DMS153 treated with DMSO at 0.1 percent for 48 hours (cell line): ENCODE results near the gene LGI1.

Experiments
- DNase-seq: peaks from one replicate; lab custom pipeline; 2025; ENCODE audit not compliant: unreplicated experiment; lab: John Stamatoyannopoulos, UW

Gene LGI1

DNA sequence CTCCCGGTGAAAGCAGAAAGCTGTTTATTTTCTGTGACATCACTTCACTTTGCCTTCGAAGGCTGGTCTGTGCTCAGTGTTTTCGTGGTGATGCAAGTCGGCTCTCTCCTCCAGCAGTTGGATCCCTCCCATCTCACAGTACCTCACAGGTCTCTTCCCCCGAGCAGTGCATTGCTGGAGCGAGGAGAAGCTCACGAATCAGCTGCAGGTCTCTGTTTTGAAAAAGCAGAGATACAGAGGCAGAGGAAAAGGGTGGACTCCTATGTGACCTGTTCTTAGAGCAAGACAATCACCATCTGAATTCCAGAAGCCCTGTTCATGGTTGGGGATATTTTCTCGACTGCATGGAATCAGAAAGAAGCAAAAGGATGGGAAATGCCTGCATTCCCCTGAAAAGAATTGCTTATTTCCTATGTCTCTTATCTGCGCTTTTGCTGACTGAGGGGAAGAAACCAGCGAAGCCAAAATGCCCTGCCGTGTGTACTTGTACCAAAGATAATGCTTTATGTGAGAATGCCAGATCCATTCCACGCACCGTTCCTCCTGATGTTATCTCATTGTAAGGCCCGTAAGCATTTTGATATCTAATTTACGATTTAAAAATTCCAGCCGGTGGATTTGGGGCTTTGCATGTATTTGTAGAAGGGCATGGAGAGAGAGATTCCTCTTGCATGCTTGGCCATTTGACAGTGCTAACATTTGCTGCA, at the start of gene LGI1:
TSS of gene LGI1 (plus strand) at position 136 of the 707 bp plus-strand sequence. CDS start at position 345, 209 bp downstream.
- no peak for DNase-seq

DNA sequence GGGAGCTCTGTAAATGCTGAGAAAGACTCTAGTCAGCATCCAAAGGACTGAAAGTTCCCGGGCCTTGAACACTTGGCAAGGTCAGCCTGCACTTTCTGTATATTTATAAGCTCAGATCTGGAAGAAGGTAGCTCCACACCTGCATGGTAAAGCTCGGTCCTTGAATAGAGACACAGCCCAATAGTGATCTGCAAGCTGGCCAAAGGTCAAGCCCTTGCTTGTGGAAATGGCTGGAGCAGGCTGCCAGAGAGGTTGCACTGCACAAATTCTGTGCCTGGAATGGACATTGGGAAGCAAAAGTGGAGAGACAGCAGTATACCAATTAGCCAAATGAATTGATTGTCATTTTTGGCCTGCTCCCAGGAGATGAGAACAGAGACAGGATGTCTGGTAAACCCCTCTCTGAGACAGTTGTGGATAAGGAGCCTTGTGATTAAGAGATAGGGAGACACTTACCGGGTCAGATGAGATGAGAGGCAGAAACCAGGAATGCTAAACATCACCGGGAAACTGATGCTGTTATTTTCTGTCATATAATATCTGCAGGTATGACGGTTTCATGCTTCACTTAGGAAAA, 47.3 kb upstream of the LGI1 start:
- no peak for DNase-seq

DNA sequence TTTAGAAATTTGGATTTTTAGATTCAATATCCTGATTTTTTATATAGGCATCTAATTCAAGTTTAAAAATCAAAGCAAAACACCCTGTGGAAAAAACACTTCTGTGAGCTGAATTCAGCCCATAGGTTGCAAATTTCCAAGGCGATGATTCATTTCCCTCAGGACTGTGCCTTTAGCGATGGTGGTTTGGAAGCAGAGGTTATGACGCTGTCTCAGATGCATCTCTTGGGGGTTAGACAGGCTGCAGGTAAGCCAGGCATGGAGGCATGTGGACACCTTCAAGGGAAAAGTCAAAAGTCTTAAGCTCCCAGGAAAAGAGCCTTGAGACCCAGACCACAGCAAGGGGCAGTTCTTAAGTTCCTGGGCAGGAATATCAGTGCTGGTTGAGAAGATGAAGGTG, 45.8 kb upstream of the LGI1 start:
- DNase-seq, result no peak

DNA sequence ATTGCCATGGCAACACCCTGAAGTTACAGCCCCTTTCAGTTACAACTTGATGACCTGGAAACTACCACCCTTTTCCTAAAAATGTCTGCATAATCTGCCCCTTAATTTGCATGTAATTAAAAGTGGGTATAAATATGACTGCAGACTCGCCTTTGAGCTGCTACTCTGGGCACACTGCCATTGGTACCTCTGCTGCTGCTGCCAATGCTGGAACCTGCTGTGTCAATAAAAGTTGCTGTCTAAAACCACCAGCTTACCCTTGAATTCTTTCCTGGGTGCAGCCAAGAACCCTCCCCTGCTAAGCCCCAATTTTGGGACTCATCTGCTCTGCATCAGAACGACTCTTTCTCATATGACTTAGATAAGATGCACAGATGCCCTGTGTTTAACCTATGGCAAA, 45.1 kb upstream of the LGI1 start:
- DNase-seq, result no peak

DNA sequence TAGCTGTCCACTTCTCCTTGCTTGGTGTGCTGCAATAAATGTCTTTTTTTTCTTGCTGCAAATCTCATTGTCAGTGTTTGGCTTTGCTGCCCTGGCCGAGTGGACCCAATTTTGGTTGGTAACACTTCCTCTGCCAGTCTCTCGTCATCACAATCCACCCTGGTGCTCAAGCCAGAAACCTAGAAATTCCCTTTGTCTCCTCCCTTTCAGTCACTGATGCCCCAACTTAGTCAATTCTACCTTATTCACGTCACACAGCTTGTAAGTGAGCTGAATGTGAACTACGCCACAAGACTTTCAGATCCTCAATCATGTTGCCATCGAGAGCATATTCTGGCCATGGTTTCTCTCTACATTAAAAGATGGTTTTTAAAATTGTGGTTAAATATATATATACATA, 42.4 kb upstream of the LGI1 start:
- DNase-seq, result no peak

DNA sequence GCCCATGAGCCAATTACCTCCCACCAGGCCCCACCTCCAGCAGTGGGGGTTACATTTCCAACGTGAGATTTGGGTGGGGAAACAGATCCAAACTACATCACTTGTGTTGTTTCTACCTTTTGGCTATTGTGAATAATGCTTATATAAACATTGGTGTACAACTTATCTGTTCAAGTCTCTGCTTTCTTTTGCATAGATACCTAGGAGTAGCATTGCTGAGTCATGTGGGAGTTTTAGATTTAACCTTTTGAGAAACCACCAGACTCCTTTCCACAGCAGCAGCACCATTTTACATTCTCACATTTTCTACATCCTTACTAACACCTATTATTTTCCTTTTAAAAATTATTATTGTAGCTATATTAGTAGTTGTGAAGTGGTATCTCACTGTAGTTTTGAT, 41.0 kb upstream of the LGI1 start:
- no peak for DNase-seq

DNA sequence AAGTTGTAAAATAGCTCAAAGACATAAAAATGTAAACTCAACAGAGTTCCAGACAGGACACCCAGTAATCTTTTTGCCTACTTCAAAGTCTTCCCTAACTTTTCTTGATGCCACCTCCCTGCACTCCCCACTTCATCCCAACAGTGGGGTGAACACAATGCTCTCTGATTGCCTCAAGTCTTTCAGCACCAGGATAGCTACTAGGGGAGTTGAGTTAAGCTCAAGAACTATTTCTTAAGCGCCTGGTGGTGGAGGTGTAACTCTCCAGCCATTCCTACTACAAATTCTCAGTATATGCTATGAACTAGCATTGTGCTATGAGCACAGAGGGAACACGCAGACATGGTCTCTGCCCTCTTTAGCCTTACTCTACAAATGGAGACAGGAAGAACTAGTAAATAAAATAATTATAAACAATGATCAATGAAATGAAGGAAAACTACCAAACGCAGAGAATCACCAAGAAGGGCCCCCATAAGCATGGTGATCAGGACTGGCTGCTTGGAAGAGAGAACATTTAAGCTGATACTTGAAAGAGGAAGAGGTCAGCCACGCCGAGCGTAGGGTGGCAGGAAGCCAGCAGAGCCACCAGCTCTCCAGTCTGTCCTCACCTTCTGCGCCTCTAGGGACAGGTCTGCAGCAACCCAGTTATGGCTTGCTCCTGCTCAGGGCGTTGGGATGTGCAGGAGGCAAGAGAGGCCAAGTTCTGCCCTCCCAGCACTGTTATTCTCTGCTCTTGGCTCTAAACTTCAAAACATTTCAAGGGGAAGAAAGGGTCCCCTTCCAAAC, 38.6 kb upstream of the LGI1 start:
- DNase-seq, result no peak

DNA sequence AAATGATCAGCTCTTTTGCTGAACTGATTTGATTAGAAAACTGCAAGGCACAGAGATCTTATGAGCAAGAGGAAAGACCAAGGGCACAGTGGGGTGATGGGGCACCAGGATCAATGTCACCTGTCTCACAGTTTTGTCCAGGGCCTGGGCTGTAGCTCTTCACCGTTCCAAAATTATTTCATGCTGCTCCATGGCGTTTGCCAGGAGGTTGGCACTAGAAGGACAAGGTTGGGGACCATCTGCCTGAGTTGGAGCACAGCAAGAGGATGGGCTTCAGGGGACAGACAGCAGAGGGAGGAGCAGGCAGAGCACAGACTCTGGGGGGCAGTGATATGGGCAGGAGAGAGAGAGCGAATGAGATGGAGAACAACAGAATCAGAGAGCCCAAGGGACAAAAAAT, 37.8 kb upstream of the LGI1 start:
- DNase-seq, result no peak

DNA sequence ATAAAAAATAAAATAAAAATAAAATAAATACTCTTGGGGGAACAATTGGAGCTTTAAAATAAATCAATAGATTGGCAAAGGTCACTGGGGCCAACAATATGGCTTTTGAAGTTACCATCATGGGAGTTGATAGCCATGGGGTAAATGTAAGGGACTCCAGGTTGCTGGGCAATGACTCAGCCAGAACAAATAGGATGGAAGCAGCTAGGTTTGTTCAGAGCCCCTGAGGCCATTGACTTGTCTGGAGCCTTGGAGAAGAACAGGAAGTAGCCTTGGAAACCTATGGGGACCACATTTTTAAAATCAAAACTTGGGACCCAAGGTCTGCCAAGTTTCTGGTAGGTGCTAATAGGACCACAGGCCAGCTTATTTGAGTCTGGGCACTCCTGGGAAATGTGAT, 35.2 kb upstream of the LGI1 start:
- no peak for DNase-seq

DNA sequence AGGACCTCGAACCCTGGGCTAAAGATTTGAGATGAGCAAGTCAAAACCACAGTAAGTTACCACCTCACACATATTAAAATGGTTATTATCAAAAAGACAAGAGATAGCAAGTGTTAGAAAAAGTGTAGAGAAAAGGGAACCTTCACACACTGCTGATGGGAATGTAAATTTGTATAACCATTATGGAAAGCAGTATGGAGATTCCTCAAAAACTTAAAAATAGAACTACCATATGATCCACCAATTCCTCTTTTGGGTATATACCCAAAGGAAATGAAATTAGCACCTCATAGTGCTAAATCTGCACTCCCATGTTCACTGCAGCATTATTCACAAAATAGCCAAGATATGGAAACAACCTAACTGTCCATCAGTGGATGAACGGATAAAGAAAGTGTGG, 34.6 kb upstream of the LGI1 start:
- no peak for DNase-seq

DNA sequence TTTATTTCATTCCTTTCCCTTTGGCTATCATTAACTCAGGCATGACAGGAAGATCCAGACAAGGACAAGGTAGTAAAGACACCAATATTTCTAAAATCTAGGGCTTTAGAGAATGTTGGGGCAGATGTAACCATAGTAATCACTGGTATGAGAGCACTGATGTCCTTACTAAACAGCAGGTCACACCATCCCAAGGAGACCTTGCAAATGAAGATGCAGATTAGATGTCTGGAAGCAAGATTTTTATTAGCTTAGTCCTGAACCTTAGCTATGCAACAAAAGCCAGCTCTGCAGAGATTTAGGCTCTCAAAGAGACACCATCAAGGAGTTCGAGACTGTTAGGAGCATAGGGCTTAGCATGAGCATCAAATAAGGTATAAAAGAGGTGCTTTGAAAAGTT, 31.7 kb upstream of the LGI1 start:
- DNase-seq, result no peak

DNA sequence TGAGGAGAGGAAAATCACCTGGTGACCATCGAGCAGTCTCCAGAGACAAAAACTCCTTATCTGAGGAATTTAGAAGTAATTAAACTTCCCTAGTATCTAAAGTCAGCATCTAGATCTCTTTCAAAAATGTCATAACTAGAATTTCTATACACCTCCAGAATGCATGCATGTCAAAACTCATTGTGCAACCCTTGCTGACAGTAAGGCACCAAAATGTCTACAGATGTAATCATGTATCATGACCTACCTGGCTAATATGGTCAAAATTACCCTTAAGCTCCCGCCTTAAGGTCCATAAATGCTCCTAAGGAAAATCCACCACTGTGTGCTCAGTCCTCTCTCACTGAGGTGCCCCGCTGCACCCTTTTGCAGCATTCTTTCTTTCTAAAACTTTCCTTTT, 16.4 kb upstream of the LGI1 start:
- no peak for DNase-seq

DNA sequence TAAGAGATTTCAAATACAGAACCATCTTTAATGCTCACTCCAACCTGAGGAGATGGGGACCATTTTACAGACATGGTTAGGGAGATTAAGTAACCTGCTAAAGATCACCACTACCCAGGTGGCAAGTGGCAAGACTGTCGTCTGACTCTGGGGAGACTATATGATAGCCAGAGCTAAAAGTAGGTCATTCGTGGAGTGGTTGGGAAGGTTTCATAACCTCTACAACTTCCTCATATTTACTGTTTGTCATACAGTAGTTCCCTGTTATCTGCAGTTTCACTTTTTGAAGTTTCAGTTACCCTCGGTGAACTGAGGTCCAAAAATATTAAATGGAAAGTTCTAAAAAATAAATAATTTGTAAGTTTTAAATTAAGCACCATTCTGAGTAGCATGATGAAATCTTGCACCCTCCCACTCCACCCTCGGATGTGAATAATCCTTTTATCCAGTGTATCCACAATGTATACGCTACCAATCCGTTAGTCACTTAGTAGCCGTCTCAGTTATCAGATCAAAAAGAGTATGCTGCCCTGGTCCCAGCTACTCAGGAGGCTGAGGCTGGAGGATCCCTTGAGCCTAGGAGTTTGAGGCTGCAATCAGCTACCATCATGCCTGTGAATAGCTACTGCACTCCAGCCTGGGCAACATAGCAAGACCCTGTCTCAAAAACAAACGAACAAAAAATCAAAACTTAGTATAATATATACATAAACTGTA, 14.9 kb upstream of the LGI1 start:
- no peak for DNase-seq

DNA sequence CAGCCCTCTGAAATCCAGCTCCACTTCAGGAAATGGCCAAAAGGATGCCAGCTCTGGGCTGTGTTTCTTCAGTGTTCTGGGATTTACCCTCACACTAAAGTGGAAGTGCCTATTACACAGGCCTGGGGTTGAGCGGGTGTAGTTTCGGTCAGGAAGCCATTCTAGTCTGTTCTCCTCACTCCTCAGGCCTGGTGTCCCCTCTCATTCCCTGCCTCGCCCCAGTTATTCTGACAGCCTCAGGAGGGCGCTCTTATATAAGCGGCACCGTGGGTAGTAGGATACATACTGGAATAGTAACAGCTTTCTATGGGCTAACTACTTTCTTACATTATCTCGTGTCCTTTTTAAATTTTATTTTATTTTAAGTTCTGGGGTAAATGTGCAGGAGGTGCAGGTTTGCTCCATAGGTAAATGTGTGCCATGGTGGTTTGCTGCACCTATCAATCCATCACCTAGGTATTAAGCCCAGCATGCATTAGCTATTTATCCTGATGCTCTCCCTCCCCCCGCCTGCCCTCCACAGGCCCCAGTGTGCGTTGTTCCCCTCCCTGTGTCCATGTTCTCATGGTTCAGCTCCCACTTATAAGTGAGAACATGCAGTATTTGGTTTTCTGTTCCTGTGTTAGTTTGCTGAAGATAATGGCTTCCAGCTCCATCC, 12.2 kb upstream of the LGI1 start:
- DNase-seq, result no peak

DNA sequence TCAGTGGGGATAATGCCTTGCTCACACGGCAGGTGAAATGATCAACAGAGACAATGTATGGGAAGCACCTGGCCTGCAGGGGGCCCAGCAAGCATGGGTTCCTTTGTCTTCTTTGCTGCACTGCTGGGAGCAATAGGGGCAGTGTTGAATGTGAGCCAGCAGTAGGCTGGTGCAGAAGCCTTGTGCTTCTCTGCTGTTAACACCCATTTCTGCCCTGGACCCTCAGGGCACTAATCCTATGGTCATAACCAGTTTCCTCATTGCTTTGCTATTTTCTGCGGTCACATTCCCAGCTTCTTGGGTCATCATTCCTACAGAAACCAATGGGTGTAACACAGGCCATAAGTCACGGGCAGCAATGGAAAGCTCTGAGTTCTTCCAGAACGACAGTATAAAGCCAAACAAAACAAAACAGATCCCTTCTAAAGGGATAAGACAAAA, 10.9 kb upstream of the LGI1 start:
- DNase-seq, result peak; percentile 12

DNA sequence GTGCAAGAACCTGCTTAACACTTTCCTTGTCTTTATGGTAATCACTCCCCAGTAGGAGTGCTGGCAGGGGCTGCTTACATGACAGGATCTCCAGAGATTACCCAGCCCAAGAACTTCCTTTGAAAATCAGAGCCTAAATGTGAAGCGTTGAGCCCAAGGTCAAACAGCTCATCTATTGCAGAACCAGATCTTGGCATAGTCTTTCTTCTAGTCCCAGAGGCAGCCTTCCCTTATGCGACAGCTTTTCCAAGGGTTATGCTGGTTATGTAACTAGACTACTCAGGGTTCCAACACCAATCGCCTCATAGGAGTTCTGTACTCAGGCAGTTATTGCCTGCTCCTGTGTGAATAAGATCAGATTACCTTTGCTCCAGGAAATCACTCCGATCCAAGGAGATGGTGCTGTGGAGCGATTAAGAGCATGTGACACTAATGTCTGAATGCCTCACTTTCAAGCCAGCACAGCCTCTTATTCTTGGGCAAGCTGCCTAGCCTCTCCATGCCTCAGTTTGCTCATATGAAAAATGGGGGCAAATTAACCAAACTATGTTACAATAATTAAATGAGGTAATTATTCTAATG, 8.4 kb upstream of the LGI1 start:
- DNase-seq, result no peak

DNA sequence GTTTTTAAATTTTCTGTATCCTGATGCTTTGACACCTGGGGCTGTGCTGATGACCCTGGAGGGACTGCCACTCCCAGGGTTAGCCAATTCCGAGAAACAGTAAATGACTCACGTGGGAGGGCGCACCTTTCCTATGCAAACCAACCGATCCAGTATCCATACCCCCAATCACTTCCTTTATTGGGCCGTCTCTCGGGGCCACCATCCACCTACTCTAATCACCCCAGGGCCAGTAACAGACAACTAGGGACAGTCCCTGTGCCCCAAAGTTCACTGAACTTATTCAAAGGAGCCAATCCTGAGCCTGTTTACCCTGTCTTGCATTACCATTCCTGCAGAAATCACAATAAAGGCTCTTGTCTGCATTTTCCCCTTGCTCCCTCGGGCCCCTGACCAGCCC, 6.6 kb upstream of the LGI1 start:
- no peak for DNase-seq

DNA sequence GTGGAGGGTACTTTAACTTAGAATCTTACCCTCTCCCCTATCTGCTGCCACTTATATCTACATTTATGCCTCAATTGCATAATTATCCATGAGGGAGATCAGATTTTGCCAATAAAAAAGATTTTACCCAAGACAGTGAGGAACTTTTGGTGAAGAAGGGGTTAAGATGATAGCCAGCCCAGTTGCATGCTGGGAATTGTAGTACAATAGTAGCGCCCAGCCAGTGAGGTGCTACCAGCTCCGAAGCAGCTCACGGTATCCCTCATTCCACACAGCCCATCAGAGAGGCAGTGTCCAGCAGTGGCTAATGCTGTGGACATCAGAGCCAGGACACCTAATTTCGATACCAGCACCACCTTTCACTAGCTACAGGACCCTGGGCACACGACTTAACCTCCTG, 5.9 kb upstream of the LGI1 start:
- DNase-seq, result no peak

DNA sequence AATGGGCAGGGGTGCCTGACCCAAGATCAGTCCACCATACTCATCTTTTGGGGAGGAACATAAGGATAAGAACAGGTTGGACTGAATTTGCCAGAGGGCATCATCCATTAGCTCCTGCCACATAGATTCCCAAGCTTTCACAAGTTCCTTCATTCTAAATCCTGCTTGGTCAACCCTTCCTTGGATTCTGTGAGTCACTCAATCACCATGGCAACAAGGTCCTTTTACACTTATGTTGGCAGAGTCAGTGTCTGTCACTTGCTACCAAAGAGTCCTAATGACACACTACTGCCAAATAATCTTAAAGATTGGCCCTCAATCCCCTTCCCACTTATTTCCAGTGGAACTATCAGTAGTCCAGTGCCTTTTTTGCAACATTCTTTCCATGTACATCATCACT, 5.0 kb upstream of the LGI1 start:
- DNase-seq, result no peak

DNA sequence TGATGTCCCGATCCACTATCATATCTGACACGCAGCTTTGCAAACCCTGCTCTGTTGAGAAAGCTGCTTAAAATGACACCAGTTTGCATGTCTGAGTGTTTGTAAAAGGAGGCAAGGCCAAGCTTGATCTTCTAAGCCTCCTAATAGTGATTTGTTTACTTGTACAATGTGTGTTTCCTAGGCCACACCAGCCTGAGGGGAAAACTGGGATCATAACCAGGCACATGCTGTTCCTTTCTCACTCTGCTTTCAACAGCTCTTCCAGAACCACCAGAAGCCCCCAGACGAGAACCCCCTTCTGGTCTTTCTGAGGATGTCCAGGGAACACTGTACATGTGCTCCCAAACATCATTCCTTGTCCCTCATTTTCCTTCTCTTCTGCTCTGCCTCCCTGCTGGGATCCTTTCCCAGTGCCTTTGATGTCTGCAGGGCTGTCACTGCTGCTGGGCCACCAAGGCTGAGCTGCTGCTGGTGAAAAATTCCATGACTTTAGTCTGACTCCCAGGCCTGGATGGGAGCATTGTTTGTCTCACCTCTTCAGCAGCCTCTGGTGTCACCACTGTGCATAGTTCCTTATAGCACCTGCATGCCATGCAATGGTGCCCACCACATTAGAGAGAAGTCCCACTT, 4.0 kb upstream of the LGI1 start:
- DNase-seq, result no peak
